Smooth muscle cell (in vitro differentiated cells): ENCODE data around the gene GNB1L. TPM values are rescaled to one million over a fixed set of nuclear protein-coding genes. Genes with fewer than 3 reads are reported as not detected.

Experiments
- DNase-seq: peaks from one replicate; lab custom pipeline; 2025; ENCODE audit not compliant: unreplicated experiment; lab: John Stamatoyannopoulos, UW
- H2AFZ ChIP-seq: fragments of 200-600 bp; sonication (generic); 2 replicates; pipeline ENCODE4 v1.6.0; 2016; ENCODE audit warnings: antibody characterized with exemption, low read depth, mild to moderate bottlenecking
- H3F3A ChIP-seq: fragments of 200-600 bp; sonication (generic); 2 replicates; pipeline ENCODE4 v1.6.0; 2017; ENCODE audit warnings: antibody characterized with exemption, low read depth
- H3K27ac ChIP-seq: fragments of 200-600 bp; sonication (generic); 2 replicates; pipeline ENCODE4 v1.5.1; 2016; ENCODE audit warnings: low read depth, mild to moderate bottlenecking
- H3K27me3 ChIP-seq: fragments of 200-600 bp; sonication (generic); 2 replicates; pipeline ENCODE4 v1.6.1; 2016; ENCODE audit warnings: low read depth, mild to moderate bottlenecking
- H3K36me3 ChIP-seq: fragments of 200-600 bp; sonication (generic); 2 replicates; pipeline ENCODE4 v1.5.1; 2016; ENCODE audit warnings: low read depth
- H3K4me1 ChIP-seq: fragments of 200-600 bp; sonication (generic); 2 replicates; pipeline ENCODE4 v1.5.1; 2016; ENCODE audit warnings: low read depth
- H3K4me2 ChIP-seq: fragments of 200-600 bp; sonication (generic); 2 replicates; pipeline ENCODE4 v1.6.0; 2016; ENCODE audit warnings: mild to moderate bottlenecking
- H3K4me3 ChIP-seq: fragments of 200-600 bp; sonication (generic); 2 replicates; pipeline ENCODE4 v1.5.1; 2016; ENCODE audit warnings: mild to moderate bottlenecking
- H3K79me2 ChIP-seq: fragments of 200-600 bp; sonication (generic); 2 replicates; pipeline ENCODE4 v1.6.0; 2016; ENCODE audit warnings: low read depth, mild to moderate bottlenecking
- H3K9ac ChIP-seq: fragments of 200-600 bp; sonication (generic); 2 replicates; pipeline ENCODE4 v1.6.0; 2016; ENCODE audit warnings: low read depth
- H3K9me3 ChIP-seq: fragments of 200-600 bp; sonication (generic); replicated peaks from 2 replicates; pipeline ENCODE4 v1.5.1; 2016; ENCODE audit warnings: low read depth
- H4K20me1 ChIP-seq: fragments of 200-600 bp; sonication (generic); 2 replicates; pipeline ENCODE4 v1.6.0; 2016; ENCODE audit warnings: low read depth
- WGBS: methylation state at CpG from one replicate; pipeline ENCODE4 v1.1.7; 2016; ENCODE audit warnings: low lambda C conversion rate; 5-methylcytosine and 5-hydroxymethylcytosine counted together
- polyA plus RNA-seq: library from polyadenylated mRNA; unstranded; fragments of >200 nt; fragmentation: Nextera tagmentation; extraction: Ambion mirVana; gene quantifications from 2 replicates; pipeline ENCODE4 v1.2.1, GENCODE V29; 2016
- total RNA-seq: library from RNA; depleted of rRNA; stranded (reverse); fragments of >200 nt; gene quantifications from 2 replicates; pipeline ENCODE4 v1.2.3, GENCODE V29; 2014
- TF ChIP-seq, protein P1 (sequence below): fragments of 200-600 bp; sonication (generic); IDR thresholded peaks from 2 replicates; pipeline ENCODE4 v1.5.1; 2017; ENCODE audit warnings: borderline replicate concordance, mild to moderate bottlenecking, antibody characterized with exemption; ENCODE audit not compliant: insufficient read depth, poor library complexity, severe bottlenecking

The GNB1L gene
- total and polyA plus RNA-seq, 2 experiments from 2014 or later, result 4.1 to 7.4 TPM

DNA sequence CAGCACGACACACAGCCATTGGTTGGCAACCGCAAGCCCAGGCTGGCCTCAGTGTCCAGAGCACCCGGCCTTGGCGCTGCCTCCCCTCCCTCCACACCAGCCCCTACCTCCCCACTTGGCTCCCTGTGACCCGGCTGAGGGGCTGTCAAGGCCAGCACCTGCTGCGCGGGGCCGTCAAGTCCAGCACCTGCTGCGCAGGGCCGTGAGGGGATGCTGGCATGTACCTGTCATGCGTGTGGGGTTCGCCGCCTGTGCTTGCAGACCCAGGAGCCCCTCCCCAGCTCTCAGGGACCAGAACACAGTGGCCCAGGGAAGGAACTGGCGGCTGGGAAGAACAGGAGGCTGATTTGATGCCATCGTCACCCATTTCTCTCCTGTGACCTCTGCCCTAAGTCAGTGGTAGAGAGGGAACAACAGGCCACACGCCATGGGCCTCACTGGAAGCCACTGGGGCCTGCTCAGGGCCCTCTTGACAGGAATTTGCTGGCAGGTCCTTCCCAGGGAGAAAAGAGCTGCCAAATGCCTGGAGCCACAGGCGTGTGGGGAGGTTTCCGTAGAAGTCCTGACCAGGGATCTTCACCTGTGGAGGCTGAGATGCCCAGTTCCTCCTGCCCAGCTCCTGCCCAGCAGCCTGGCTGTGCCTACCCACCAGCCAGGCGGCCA is 56.5 kb downstream of the GNB1L start:
- Histone ChIP-seq H3K9me3 (no peaks in the 10 kb centered on the region), H3K4me3 (no peak overlapping the region), H3K4me1 (no peaks in the 10 kb centered on the region), H3K36me3 (no peaks in the 10 kb centered on the region), H3F3A (no peaks in the 10 kb centered on the region), H3K4me2 (no peak overlapping the region), H4K20me1 (no peaks in the 10 kb centered on the region), H3K27ac (no peak overlapping the region), H3K27me3 (no peaks in the 10 kb centered on the region), H3K9ac (no peak overlapping the region), H2AFZ (no peak overlapping the region), H3K79me2 (no peaks in the 10 kb centered on the region)
- TF ChIP-seq, protein P1, sequence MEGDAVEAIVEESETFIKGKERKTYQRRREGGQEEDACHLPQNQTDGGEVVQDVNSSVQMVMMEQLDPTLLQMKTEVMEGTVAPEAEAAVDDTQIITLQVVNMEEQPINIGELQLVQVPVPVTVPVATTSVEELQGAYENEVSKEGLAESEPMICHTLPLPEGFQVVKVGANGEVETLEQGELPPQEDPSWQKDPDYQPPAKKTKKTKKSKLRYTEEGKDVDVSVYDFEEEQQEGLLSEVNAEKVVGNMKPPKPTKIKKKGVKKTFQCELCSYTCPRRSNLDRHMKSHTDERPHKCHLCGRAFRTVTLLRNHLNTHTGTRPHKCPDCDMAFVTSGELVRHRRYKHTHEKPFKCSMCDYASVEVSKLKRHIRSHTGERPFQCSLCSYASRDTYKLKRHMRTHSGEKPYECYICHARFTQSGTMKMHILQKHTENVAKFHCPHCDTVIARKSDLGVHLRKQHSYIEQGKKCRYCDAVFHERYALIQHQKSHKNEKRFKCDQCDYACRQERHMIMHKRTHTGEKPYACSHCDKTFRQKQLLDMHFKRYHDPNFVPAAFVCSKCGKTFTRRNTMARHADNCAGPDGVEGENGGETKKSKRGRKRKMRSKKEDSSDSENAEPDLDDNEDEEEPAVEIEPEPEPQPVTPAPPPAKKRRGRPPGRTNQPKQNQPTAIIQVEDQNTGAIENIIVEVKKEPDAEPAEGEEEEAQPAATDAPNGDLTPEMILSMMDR, result no peak
- WGBS, result 98% methylated on average over 19 of the region's 19 CpGs
- DNase-seq, result no peak

GRCh38 chr22:19797086-19798002 is 57.3 kb downstream of the GNB1L start:
- Histone ChIP-seq H3K79me2 (no peaks in the 10 kb centered on the region), H2AFZ (no peak overlapping the region), H3K36me3 (no peaks in the 10 kb centered on the region), H3F3A (no peaks in the 10 kb centered on the region), H3K27ac (no peak overlapping the region), H3K9ac (no peak overlapping the region), H3K27me3 (no peaks in the 10 kb centered on the region), H3K4me1 (no peaks in the 10 kb centered on the region), H3K9me3 (no peaks in the 10 kb centered on the region), H4K20me1 (no peaks in the 10 kb centered on the region), H3K4me2 (no peak overlapping the region), H3K4me3 (no peak overlapping the region)
- 87% methylated on average over 24 of the region's 24 CpGs for WGBS
- TF ChIP-seq, protein P1, result no peak
- DNase-seq, result no peak

DNA sequence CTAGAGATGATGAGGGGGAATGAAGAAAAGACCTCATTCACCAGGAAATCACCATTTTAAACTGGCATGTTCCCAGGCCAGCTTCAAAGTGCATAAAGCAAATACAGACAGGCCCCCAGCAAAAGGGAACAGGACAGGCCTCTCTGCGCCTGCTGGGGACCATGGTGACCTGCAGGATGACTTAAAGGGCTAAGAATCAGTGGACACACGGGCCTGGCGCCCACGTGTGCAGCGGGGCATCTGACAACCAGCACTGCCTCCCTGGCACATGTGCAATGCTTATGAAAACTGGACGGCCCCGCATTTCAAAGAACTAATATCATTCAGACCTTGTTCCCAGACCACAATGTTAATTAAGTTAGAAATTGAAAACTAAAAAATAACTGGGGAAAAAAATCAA is 58.5 kb downstream of the GNB1L start:
- H3K27ac ChIP-seq, result no peak overlapping the region
- H3K4me1 ChIP-seq, result no peaks in the 10 kb centered on the region
- no peaks in the 10 kb centered on the region for H3K9me3 ChIP-seq
- H3F3A ChIP-seq, result no peaks in the 10 kb centered on the region
- H4K20me1 ChIP-seq, result no peaks in the 10 kb centered on the region
- TF ChIP-seq, protein P1, result no peak
- H3K9ac ChIP-seq, result no peak overlapping the region
- H3K79me2 ChIP-seq, result no peaks in the 10 kb centered on the region
- H3K4me3 ChIP-seq, result no peak overlapping the region
- H3K36me3 ChIP-seq, result no peaks in the 10 kb centered on the region
- DNase-seq, result no peak
- no peaks in the 10 kb centered on the region for H3K27me3 ChIP-seq
- H3K4me2 ChIP-seq, result no peak overlapping the region
- 93% methylated on average over 7 of the region's 7 CpGs for WGBS
- H2AFZ ChIP-seq, result no peak overlapping the region
